ENCODE measurements around the gene GABRA5.

GRCh38 chr15:26887926-26888666, 21.2 kb downstream of the GABRA5 start:
- no peak for TF ChIP-seq CTCF (IDR thresholded peaks at IDR 0.05; ENCODE audit: low read depth, low read length)
- TF ChIP-seq EZH2phosphoT487 (IDR thresholded peaks at IDR 0.05; ENCODE audit: low read depth) = no peak

All from OCI-LY3 (cell line).